Right renal pelvis (tissue), 4 donors: ENCODE data around the gene EDRF1. TPM values are rescaled to one million over a fixed set of nuclear protein-coding genes. Genes with fewer than 3 reads are reported as not detected.
"Not testable (repeated sequence)": the region's sequence is repeated elsewhere in the genome, so short reads cannot be mapped to it uniquely, and the experiment has no call there.

Experiments
- DNase-seq, 4 donors: peaks; one replicate each; pipeline ENCODE4 v3.0.0-alpha.2; 2013; ENCODE audit warnings: low read depth in 4 of 4, low spot score in 3 of 4, missing footprints in 1 of 4
- polyA plus RNA-seq, 4 donors: library from polyadenylated mRNA; unstranded; fragments of 120-200 nt; gene quantifications; one replicate each; pipeline ENCODE4 v1.2.1, GENCODE V29; 2013; ENCODE audit not compliant: insufficient read length in 4 of 4

Gene EDRF1
- polyA plus RNA-seq, 4 donors = 29.8 to 39.2 (median 36.2) TPM

GRCh38 chr10:125707541-125708468, 11.7 kb upstream of the EDRF1 start:
- DNase-seq = no peak

DNA sequence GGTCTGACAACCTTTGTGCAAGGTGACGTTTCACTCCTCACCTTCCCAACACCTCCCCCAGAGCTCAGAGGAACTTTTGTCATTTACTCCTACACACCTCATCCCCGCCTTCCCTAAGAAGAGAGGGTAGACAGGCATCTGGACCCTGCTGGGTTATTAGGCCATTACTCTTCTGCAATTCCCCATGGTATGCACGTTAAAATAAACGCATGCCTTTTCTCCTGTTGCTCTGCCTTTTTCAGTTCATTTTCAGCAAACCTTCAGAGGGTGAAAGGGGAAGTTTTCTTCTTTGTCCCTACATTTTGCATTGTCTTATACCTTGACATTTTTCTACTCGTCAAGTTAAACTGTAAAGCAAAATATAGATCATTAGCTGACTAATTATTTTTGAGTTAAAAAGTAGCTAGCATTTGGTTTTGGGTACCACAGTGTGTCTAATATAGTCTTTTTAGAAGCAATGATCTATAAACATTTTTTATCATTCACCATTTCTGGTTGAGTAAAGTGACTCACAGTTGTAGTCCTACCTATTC, 10.5 kb upstream of the EDRF1 start:
- no peak for DNase-seq

DNA sequence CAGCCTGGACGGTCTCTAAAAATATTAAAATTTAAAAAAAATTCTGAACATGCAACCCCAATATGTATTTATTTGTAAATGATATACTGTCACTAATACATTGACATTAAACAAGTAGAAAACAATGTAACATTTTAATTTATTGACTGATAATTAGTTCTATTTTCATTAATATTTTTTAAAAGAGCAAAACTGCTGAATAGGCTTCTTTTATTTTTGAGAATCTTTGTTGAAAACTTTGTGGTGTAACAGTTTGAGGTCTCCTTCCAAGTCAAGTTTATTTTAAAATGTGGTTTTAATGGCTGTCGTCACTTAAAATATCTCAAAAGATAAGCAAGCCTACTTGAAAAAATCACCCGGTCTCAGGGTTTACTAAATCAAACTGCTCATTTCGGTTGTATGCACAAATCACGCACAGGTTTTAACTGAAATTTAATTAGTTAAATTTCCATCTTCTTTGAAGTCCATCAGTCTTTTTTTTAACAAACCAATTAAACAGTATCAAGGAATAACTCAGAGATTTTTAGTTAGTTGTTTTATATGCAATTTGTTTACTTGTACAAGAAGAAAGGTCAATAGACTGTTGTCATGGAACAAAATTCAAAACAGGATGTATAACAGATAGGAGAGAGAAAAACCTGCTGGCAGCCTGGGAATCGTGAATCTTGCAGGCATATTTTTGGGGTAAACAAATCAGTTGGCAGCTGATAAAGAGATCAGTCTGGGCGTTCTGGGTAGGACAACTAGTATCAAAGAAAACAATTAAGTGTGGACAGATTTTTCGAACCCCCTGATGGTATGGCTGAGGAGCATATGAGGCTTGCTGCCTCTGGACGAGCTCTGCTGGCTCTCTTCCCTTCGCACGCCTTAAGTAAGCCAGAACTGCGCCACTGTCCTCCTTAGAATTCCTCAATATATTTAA, 9.7 kb upstream of the EDRF1 start:
- DNase-seq = no peak

- no peak for DNase-seq
Measured at GRCh38 chr10:125711110-125711750, 8.3 kb upstream of the EDRF1 start.

- DNase-seq = not testable (repeated sequence)
Measured at GRCh38 chr10:125714728-125715127, 4.8 kb upstream of the EDRF1 start.

DNA sequence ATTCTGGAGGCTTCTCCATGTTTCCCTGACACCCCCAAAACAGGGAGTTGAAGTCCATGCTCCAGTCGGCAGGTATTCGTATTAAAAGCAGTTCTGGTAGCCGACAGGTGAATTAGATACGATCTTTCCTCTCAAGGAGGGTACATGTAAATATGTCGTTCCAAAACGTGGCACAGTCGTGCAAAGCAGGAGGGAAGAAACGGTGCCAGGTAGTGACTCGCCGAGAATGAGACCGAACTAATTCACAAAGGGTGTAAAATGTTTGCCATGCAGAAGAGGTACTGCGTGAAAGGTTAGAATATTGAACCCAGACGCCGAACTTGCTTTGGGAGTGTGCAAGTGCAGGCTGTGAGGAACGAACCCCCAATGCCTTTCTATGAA, 483 bp downstream of the EDRF1 start:
- no peak for DNase-seq

- DNase-seq = no peak
Measured at GRCh38 chr10:125721035-125721434, 1.5 kb downstream of the EDRF1 start.

DNA sequence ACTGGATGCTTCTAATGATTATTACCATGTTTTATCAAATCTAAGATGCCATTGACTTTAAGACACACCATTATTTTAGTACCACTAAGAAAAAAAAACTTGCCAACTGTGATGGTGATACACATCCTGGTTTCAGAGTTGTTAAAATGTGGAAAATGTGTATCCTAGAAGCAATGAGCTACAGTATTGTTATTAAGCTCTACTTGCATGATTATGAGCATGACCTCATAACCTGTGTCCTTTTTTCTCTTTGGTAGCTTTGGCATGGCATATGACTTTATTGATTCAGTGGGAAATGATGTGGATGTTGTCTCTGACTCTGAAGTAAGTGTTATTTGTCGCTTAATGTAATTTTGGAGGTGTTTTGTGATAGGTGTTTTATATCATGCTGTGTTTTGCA, 3.3 kb downstream of the EDRF1 start:
- DNase-seq = no peak

DNA sequence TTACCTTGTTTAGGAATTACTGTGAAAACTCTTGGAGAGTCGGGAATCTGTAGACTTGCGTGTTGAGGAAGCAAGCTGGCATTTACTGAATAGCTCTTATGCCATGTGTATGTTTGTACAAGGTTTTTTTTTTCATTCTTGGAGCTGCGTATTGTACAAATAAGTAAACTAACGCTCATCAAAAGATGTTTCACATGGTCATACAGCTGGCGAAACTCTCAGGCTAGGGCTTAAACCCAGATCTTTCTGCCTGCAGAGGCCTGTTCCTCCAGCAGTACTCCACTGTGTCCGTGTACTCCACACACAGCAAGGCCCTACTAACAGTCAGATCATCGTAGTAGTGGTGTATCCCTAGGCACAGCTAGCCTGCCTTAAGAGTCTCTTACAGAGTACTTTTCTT, 7.4 kb downstream of the EDRF1 start:
- DNase-seq = no peak

GRCh38 chr10:125727436-125727835, 7.9 kb downstream of the EDRF1 start:
- DNase-seq = no peak

DNA sequence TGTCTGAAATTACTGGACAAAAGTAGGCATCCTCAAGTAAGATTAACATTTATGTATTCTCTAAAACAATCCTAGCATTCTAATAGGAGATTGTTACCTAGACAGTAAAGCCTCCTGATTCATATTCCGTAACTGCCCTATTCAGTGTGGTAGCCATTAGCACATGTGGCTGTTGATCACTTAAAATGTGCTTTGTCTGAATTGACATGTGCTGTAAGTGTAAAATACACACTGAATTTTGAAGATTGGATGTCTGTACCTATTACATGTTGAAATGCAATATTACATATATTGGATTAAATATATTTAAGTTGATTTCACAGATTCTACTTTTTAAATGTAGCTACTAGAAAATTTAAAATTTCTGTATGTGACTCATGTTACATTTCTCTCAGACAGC, 14.6 kb downstream of the EDRF1 start:
- no peak for DNase-seq

GRCh38 chr10:125734823-125735222, 15.3 kb downstream of the EDRF1 start:
- no peak for DNase-seq

DNA sequence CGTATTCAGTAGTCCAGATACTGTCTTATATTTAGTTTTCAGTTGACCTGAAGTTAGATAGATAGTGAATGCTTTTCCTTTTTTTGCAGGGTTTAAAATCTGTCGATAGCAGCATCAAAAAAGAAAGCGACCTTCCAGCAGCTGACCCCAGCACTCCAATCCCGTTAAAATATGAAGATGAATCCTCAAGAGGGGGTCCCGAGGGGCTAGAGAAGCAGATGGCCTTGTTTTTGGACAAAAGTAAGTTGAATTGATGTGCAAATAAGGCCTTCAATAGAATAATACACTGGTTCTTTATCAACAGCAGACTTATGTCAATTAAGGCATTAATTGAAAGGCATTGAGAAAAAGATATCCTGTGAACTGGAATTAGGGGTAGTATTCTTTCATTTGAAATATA, 18.7 kb downstream of the EDRF1 start:
- no peak for DNase-seq

DNA sequence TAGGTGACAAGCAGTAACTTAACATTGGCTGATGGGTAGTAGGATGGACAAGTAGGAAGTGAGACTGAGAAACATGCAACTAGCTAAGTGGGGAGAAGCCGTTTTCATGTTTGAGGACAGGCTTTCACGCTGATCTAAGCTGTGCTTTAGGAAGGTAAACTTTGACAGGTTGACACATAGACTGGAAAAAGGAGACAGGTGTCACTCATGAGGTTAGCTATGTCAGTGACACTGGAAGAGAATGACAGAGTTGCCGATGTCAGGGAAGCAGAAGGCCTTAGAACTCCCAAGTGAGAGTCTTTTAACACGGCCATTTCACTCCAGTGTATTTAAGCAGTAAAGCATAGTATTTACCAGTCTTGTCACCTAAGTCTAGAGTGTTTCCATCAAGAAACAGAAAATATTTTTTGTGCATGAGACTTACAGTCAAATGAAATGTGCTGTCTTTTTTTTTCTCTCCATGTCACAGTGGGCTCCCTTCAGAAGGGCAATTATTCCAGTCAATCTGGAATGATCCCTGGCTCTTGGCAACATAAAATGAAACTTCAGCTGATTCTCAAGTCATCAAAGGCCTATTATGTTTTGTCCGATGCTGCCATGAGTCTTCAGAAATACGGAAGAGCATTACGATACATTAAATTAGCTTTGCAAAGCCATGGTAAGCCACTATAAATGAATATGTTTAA, 20.6 kb downstream of the EDRF1 start:
- no peak for DNase-seq

GRCh38 chr10:125742465-125742864, 23.0 kb downstream of the EDRF1 start:
- DNase-seq = no peak

- DNase-seq = no peak
Measured at GRCh38 chr10:125744909-125745308, 25.4 kb downstream of the EDRF1 start.

GRCh38 chr10:125747417-125747816, 27.9 kb downstream of the EDRF1 start:
- no peak for DNase-seq

- DNase-seq = no peak
Measured at GRCh38 chr10:125756196-125756595, 36.7 kb downstream of the EDRF1 start.

GRCh38 chr10:125756853-125757487, 37.5 kb downstream of the EDRF1 start:
- DNase-seq = no peak

GRCh38 chr10:125757742-125758141, 38.2 kb downstream of the EDRF1 start:
- no peak for DNase-seq
